Liver (tissue), 9 donors: ENCODE data around the gene CAMKMT. TPM values are rescaled to one million over a fixed set of nuclear protein-coding genes. Genes with fewer than 3 reads are reported as not detected.

ENCODE experiments used
- DNase-seq: peaks from one replicate; pipeline ENCODE4 v3.0.0-alpha.2; 2017; ENCODE audit warnings: low spot score
- H3K27ac ChIP-seq, 2 donors: one replicate each; pipeline ENCODE4 v1.7.0; 2013; ENCODE audit warnings: inconsistent platforms in 2 of 2, low read length in 2 of 2, control low read depth in 1 of 2, low read depth in 1 of 2, mild to moderate bottlenecking in 1 of 2
- H3K27me3 ChIP-seq, 4 donors: one replicate each; pipeline versions ENCODE4 v1.6.1 to v1.7.0; 2013; ENCODE audit warnings: low read length in 3 of 4, inconsistent platforms in 1 of 4, mild to moderate bottlenecking in 1 of 4, moderate library complexity in 1 of 4; ENCODE audit not compliant: control insufficient read depth in 4 of 4, insufficient read depth in 4 of 4
- H3K36me3 ChIP-seq, 4 donors: one replicate each; pipeline versions ENCODE4 v1.6.1 to v1.7.0; 2013; ENCODE audit warnings: low read length in 3 of 4, mild to moderate bottlenecking in 3 of 4, low read depth in 1 of 4, moderate library complexity in 1 of 4; ENCODE audit not compliant: control insufficient read depth in 4 of 4, insufficient read depth in 3 of 4
- H3K4me1 ChIP-seq, 4 donors: one replicate each; pipeline versions ENCODE4 v1.6.1 to v1.7.0; 2013; ENCODE audit warnings: low read length in 3 of 4, mild to moderate bottlenecking in 3 of 4, moderate library complexity in 1 of 4; ENCODE audit not compliant: control insufficient read depth in 4 of 4, insufficient read depth in 4 of 4
- H3K4me3 ChIP-seq, 3 donors: one replicate each; pipeline versions ENCODE4 v1.6.1 to v1.7.0; 2013; ENCODE audit warnings: low read length in 3 of 3, control low read depth in 1 of 3, low read depth in 1 of 3, mild to moderate bottlenecking in 1 of 3
- H3K9ac ChIP-seq, 2 donors: one replicate each; pipeline ENCODE4 v1.7.0; 2013; ENCODE audit warnings: low read length in 2 of 2, mild to moderate bottlenecking in 2 of 2, moderate library complexity in 2 of 2, control low read depth in 1 of 2, low read depth in 1 of 2
- H3K9me3 ChIP-seq, 4 donors: one replicate each; pipeline versions ENCODE4 v1.6.1 to v1.7.0; 2013; ENCODE audit warnings: low read length in 3 of 4; ENCODE audit not compliant: control insufficient read depth in 4 of 4
- ATF3 ChIP-seq: IDR thresholded peaks from 2 replicates; pipeline ENCODE4 v1.6.1; 2016; ENCODE audit warnings: antibody characterized with exemption
- EGR1 ChIP-seq, 2 donors: IDR thresholded peaks; 2 replicates each; pipeline ENCODE4 v1.6.1; 2016 to 2018; ENCODE audit warnings: antibody characterized with exemption in 2 of 2, low read depth in 2 of 2
- FOXA1 ChIP-seq: IDR thresholded peaks from 2 replicates; pipeline ENCODE4 v1.6.1; 2016; ENCODE audit warnings: antibody characterized with exemption
- FOXA2 ChIP-seq: IDR thresholded peaks from 2 replicates; pipeline ENCODE4 v1.6.1; 2016; ENCODE audit warnings: antibody characterized with exemption
- GABPA ChIP-seq, 2 donors: IDR thresholded peaks in 1 of 2; conservative IDR thresholded peaks in 1 of 2; 2 replicates each; pipeline ENCODE4 v1.6.1; 2016; ENCODE audit warnings: antibody characterized with exemption in 2 of 2, mild to moderate bottlenecking in 1 of 2, moderate library complexity in 1 of 2
- HNF4A ChIP-seq, 2 donors: conservative IDR thresholded peaks; 2 replicates each; pipeline ENCODE4 v1.6.1; 2016; ENCODE audit warnings: antibody characterized with exemption in 2 of 2, mild to moderate bottlenecking in 2 of 2
- HNF4G ChIP-seq: IDR thresholded peaks from 2 replicates; pipeline ENCODE4 v1.6.1; 2016; ENCODE audit warnings: antibody characterized with exemption
- JUND ChIP-seq, 2 donors: IDR thresholded peaks; 2 replicates each; pipeline ENCODE4 v1.6.1; 2016; ENCODE audit warnings: antibody characterized with exemption in 2 of 2
- NR2F2 ChIP-seq: IDR thresholded peaks from 2 replicates; pipeline ENCODE4 v1.6.1; 2016; ENCODE audit warnings: antibody characterized with exemption
- RAD21 ChIP-seq, 2 donors: IDR thresholded peaks; 2 replicates each; pipeline ENCODE4 v1.6.1; 2016; ENCODE audit warnings: antibody characterized with exemption in 2 of 2, mild to moderate bottlenecking in 2 of 2
- RXRA ChIP-seq, 2 donors: IDR thresholded peaks; 2 replicates each; pipeline ENCODE4 v1.6.1; 2017 to 2018; ENCODE audit warnings: antibody characterized with exemption in 2 of 2, mild to moderate bottlenecking in 1 of 2
- SP1 ChIP-seq: IDR thresholded peaks from 2 replicates; pipeline ENCODE4 v1.6.1; 2018; ENCODE audit warnings: antibody characterized with exemption, mild to moderate bottlenecking
- TAF1 ChIP-seq: conservative IDR thresholded peaks from 2 replicates; pipeline ENCODE4 v1.6.1; 2016; ENCODE audit warnings: antibody characterized with exemption, mild to moderate bottlenecking
- YY1 ChIP-seq: IDR thresholded peaks from 2 replicates; pipeline ENCODE4 v1.6.1; 2016; ENCODE audit warnings: antibody characterized with exemption, mild to moderate bottlenecking
- ZBTB33 ChIP-seq: IDR thresholded peaks from 2 replicates; pipeline ENCODE4 v1.6.1; 2016; ENCODE audit warnings: antibody characterized with exemption
- WGBS: extraction: QIAGEN DNeasy Blood & Tissue Kit; methylation state at CpG from one replicate; pipeline ENCODE4 v1.1.7; 2013; 5-methylcytosine and 5-hydroxymethylcytosine counted together
- polyA plus RNA-seq, 2 donors: library from polyadenylated mRNA; stranded (reverse) in 1 of 2; unstranded in 1 of 2; fragments of 200-250 nt in 1 of 2; fragments of >200 nt in 1 of 2; fragmentation: Nextera tagmentation in 1 of 2; extraction: Ambion mirVana in 1 of 2; gene quantifications; one replicate each; pipeline versions ENCODE4 v1.2.1 to v1.2.3, GENCODE V29; 2013 to 2015
- total RNA-seq, 2 donors: library from RNA; depleted of rRNA; stranded (reverse); fragments of >200 nt; gene quantifications; one replicate each; pipeline ENCODE4 v1.2.3, GENCODE V29; 2014
- TF ChIP-seq, protein P1 (sequence below): fragments of 150-350 bp; IDR thresholded peaks from 2 replicates; pipeline ENCODE4 v1.5.1; 2017; ENCODE audit warnings: improper control_type of control experiment, low read depth, low read length; ENCODE audit not compliant: missing input control
- TF ChIP-seq, protein P2 (sequence below): IDR thresholded peaks from 2 replicates; pipeline ENCODE4 v1.6.1; 2016; ENCODE audit warnings: antibody characterized with exemption, mild to moderate bottlenecking
- TF ChIP-seq, protein P3 (sequence below): IDR thresholded peaks from 2 replicates; pipeline ENCODE4 v1.6.1; 2016; ENCODE audit warnings: antibody characterized with exemption
- donor health status: healthy.
- donor health status: healthy.
- donor health status: healthy.
- donor health status: healthy.
- donor health status: healthy.

The CAMKMT gene
- total and polyA plus RNA-seq, 4 donors = 1.5 to 12.7 (median 7.1) TPM

DNA sequence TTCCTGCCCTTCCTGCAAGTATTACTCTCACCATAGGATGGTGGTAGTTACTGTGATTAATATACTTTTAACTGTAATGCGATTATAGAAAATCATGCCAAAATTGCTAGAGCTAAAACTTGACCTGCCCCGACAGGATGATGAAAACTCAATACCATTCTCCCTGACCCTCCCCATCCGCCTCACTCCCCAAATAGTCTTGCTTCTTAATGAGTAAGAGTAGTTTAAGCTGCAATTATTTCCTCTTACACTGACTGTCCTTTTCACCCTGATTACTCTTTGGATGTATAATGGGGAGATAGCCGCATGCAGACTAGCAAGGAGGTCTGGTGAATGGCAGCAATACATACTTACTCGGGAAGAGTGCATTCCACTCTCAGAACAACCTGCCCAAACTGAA, 310.2 kb downstream of the CAMKMT start (continued):
- TF ChIP-seq, protein P1, sequence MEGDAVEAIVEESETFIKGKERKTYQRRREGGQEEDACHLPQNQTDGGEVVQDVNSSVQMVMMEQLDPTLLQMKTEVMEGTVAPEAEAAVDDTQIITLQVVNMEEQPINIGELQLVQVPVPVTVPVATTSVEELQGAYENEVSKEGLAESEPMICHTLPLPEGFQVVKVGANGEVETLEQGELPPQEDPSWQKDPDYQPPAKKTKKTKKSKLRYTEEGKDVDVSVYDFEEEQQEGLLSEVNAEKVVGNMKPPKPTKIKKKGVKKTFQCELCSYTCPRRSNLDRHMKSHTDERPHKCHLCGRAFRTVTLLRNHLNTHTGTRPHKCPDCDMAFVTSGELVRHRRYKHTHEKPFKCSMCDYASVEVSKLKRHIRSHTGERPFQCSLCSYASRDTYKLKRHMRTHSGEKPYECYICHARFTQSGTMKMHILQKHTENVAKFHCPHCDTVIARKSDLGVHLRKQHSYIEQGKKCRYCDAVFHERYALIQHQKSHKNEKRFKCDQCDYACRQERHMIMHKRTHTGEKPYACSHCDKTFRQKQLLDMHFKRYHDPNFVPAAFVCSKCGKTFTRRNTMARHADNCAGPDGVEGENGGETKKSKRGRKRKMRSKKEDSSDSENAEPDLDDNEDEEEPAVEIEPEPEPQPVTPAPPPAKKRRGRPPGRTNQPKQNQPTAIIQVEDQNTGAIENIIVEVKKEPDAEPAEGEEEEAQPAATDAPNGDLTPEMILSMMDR = no peak

DNA sequence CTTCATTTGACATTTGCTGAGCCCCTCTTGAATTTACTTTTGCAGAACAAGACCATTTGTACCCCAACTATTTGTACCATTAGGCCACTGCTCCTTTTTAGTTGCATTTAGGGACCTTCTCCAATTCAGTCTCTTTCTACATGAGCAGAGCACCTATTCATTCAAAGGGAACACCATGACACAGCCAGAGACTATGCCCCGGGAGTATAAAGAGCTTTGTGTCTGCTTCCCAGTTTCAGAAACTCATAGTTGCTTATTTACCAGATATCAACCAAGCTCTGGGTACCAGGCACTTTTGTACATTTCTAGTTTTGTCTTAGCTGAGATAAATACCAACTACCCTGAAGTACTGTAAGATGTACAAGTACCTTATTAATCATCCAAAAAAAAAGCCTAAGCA, 310.7 kb downstream of the CAMKMT start:
- Histone ChIP-seq H3K9ac (no peak overlapping the region), H3K4me1 (no peaks in the 10 kb centered on the region), H3K9me3 (no peaks in the 10 kb centered on the region), H3K36me3 (no peaks in the 10 kb centered on the region), H3K27me3 (no peaks in the 10 kb centered on the region), H3K4me3 (no peak overlapping the region), H3K27ac (no peak overlapping the region)
- no peak for DNase-seq
- WGBS = 88% methylated on average over 1 of the region's 1 CpG
- TF ChIP-seq RXRA (IDR thresholded peaks at IDR 0.05) = no peak

- Histone ChIP-seq H3K27me3 (no peaks in the 10 kb centered on the region), H3K4me3 (no peak overlapping the region), H3K36me3 (no peaks in the 10 kb centered on the region), H3K9me3 (no peaks in the 10 kb centered on the region), H3K27ac (no peak overlapping the region), H3K9ac (no peak overlapping the region), H3K4me1 (no peaks in the 10 kb centered on the region)
- DNase-seq = no peak
- no peak for TF ChIP-seq RAD21 (IDR thresholded peaks at IDR 0.05)
- no peak for TF ChIP-seq FOXA1
- TF ChIP-seq SP1 = no peak
- TF ChIP-seq JUND (IDR thresholded peaks at IDR 0.05) = no peak
- TF ChIP-seq ATF3 = no peak
- TF ChIP-seq HNF4A (conservative IDR thresholded peaks at IDR 0.05) = no peak
- TF ChIP-seq TAF1 = no peak
- no peak for TF ChIP-seq FOXA2
- TF ChIP-seq HNF4G = no peak
- no peak for TF ChIP-seq RXRA (IDR thresholded peaks at IDR 0.05)
- TF ChIP-seq ZBTB33 = no peak
- TF ChIP-seq GABPA (IDR thresholded peaks at IDR 0.05 in 1 of 2, conservative IDR thresholded peaks at IDR 0.05 in 1 of 2) = no peak
- TF ChIP-seq, protein P2, sequence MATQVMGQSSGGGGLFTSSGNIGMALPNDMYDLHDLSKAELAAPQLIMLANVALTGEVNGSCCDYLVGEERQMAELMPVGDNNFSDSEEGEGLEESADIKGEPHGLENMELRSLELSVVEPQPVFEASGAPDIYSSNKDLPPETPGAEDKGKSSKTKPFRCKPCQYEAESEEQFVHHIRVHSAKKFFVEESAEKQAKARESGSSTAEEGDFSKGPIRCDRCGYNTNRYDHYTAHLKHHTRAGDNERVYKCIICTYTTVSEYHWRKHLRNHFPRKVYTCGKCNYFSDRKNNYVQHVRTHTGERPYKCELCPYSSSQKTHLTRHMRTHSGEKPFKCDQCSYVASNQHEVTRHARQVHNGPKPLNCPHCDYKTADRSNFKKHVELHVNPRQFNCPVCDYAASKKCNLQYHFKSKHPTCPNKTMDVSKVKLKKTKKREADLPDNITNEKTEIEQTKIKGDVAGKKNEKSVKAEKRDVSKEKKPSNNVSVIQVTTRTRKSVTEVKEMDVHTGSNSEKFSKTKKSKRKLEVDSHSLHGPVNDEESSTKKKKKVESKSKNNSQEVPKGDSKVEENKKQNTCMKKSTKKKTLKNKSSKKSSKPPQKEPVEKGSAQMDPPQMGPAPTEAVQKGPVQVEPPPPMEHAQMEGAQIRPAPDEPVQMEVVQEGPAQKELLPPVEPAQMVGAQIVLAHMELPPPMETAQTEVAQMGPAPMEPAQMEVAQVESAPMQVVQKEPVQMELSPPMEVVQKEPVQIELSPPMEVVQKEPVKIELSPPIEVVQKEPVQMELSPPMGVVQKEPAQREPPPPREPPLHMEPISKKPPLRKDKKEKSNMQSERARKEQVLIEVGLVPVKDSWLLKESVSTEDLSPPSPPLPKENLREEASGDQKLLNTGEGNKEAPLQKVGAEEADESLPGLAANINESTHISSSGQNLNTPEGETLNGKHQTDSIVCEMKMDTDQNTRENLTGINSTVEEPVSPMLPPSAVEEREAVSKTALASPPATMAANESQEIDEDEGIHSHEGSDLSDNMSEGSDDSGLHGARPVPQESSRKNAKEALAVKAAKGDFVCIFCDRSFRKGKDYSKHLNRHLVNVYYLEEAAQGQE = no peak
- TF ChIP-seq NR2F2 = no peak
- TF ChIP-seq, protein P3, sequence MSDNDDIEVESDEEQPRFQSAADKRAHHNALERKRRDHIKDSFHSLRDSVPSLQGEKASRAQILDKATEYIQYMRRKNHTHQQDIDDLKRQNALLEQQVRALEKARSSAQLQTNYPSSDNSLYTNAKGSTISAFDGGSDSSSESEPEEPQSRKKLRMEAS = no peak
- TF ChIP-seq, protein P1 = no peak
- TF ChIP-seq EGR1 (IDR thresholded peaks at IDR 0.05; ENCODE audit: low read depth in 2 of 2) = no peak
- TF ChIP-seq YY1 = no peak
- 74% methylated on average over 4 of the region's 4 CpGs for WGBS
Observed at GRCh38 chr2:44674473-44675284, 312.9 kb downstream of the CAMKMT start.
